Hepatocyte (in vitro differentiated cells): ENCODE measurements around the gene SMIM10L2A. TPM values are rescaled to one million over a fixed set of nuclear protein-coding genes. Genes with fewer than 3 reads are reported as not detected.

Experiments
- DNase-seq: peaks from one replicate; pipeline ENCODE4 v3.0.0-alpha.2; 2016; ENCODE audit warnings: low spot score
- H2AFZ ChIP-seq: fragments of 200-600 bp; sonication (generic); 2 replicates; pipeline ENCODE4 v1.6.0; 2016; ENCODE audit warnings: antibody characterized with exemption, mild to moderate bottlenecking
- H3K27ac ChIP-seq: fragments of 200-600 bp; sonication (generic); 2 replicates; pipeline ENCODE4 v1.5.1; 2016; ENCODE audit warnings: mild to moderate bottlenecking
- H3K27me3 ChIP-seq: fragments of 200-600 bp; sonication (generic); 2 replicates; pipeline ENCODE4 v1.6.1; 2016
- H3K36me3 ChIP-seq: fragments of 200-600 bp; sonication (generic); replicated peaks from 2 replicates; pipeline ENCODE4 v1.5.1; 2016; ENCODE audit warnings: low read depth; ENCODE audit not compliant: insufficient read depth
- H3K4me1 ChIP-seq: fragments of 200-600 bp; sonication (generic); 2 replicates; pipeline ENCODE4 v1.5.1; 2016; ENCODE audit warnings: mild to moderate bottlenecking, moderate library complexity; ENCODE audit not compliant: insufficient read depth
- H3K4me2 ChIP-seq: fragments of 200-600 bp; sonication (generic); 2 replicates; pipeline ENCODE4 v1.6.0; 2016
- H3K4me3 ChIP-seq: fragments of 200-600 bp; sonication (generic); 2 replicates; pipeline ENCODE4 v1.5.1; 2016; ENCODE audit warnings: mild to moderate bottlenecking
- H3K79me2 ChIP-seq: fragments of 200-600 bp; sonication (generic); 2 replicates; pipeline ENCODE4 v1.6.0; 2017; ENCODE audit warnings: mild to moderate bottlenecking
- H3K9me2 ChIP-seq: fragments of 200-600 bp; sonication (generic); replicated peaks from 2 replicates; pipeline ENCODE4 v1.6.0; 2017; ENCODE audit warnings: mild to moderate bottlenecking; ENCODE audit not compliant: insufficient read depth
- H3K9me3 ChIP-seq: fragments of 200-600 bp; sonication (generic); 2 replicates; pipeline ENCODE4 v1.5.1; 2016; ENCODE audit warnings: low read depth, mild to moderate bottlenecking
- H4K20me1 ChIP-seq: fragments of 200-600 bp; sonication (generic); 2 replicates; pipeline ENCODE4 v1.6.0; 2016; ENCODE audit warnings: mild to moderate bottlenecking; ENCODE audit not compliant: insufficient read depth, poor library complexity, severe bottlenecking
- EZH2 ChIP-seq: fragments of 200-600 bp; sonication (generic); IDR thresholded peaks from 2 replicates; pipeline ENCODE4 v1.6.1; 2016; ENCODE audit warnings: antibody characterized with exemption, mild to moderate bottlenecking, borderline replicate concordance
- EZH2phosphoT487 ChIP-seq: fragments of 200-600 bp; sonication (generic); IDR thresholded peaks from one replicate; pipeline ENCODE4 v1.6.1; 2018; ENCODE audit warnings: antibody characterized with exemption, mild to moderate bottlenecking, low read depth, moderate library complexity; ENCODE audit not compliant: unreplicated experiment, severe bottlenecking
- WGBS: methylation state at CpG from one replicate; pipeline ENCODE4 v1.1.6; 2016; ENCODE audit warnings: low lambda C conversion rate; ENCODE audit errors: missing lambda C conversion rate; 5-methylcytosine and 5-hydroxymethylcytosine counted together
- polyA plus RNA-seq: library from polyadenylated mRNA; unstranded; fragments of >200 nt; fragmentation: Nextera tagmentation; extraction: Ambion mirVana; gene quantifications from 2 replicates; pipeline ENCODE4 v1.2.1, GENCODE V29; 2016
- total RNA-seq: library from RNA; depleted of rRNA; stranded (reverse); fragments of >200 nt; gene quantifications from 2 replicates; pipeline ENCODE4 v1.2.3, GENCODE V29; 2014
- TF ChIP-seq, protein P1 (sequence below): fragments of 200-600 bp; sonication (generic); IDR thresholded peaks from 2 replicates; pipeline ENCODE4 v1.5.1; 2016; ENCODE audit warnings: antibody characterized with exemption, mild to moderate bottlenecking; ENCODE audit not compliant: poor library complexity

The SMIM10L2A gene
- total and polyA plus RNA-seq, 2 experiments from 2014 or later, result 5.0 to 7.0 TPM

DNA sequence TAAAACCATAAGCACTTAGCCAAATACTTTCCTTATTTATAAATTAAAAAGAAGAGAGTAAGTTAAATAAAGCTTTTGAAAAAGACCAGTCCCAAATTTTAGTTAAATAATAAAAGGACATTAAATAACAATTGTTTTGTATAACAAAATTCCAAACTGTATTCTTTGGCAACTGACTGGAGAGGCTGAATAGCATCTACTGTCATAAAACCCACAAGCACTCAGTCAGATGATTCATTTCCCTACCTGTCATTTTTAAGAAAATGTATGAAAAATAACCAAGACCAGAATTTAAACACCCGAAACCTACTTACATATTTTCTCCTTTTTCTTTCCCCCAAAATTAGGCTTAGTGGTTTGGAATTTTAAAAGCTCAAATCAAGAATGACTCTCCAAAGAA is 32.5 kb upstream of the SMIM10L2A start:
- H4K20me1 ChIP-seq, result no peaks in the 10 kb centered on the region
- no peak overlapping the region for H2AFZ ChIP-seq
- no peaks in the 10 kb centered on the region for H3K27me3 ChIP-seq
- TF ChIP-seq, protein P1, sequence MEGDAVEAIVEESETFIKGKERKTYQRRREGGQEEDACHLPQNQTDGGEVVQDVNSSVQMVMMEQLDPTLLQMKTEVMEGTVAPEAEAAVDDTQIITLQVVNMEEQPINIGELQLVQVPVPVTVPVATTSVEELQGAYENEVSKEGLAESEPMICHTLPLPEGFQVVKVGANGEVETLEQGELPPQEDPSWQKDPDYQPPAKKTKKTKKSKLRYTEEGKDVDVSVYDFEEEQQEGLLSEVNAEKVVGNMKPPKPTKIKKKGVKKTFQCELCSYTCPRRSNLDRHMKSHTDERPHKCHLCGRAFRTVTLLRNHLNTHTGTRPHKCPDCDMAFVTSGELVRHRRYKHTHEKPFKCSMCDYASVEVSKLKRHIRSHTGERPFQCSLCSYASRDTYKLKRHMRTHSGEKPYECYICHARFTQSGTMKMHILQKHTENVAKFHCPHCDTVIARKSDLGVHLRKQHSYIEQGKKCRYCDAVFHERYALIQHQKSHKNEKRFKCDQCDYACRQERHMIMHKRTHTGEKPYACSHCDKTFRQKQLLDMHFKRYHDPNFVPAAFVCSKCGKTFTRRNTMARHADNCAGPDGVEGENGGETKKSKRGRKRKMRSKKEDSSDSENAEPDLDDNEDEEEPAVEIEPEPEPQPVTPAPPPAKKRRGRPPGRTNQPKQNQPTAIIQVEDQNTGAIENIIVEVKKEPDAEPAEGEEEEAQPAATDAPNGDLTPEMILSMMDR, result no peak
- no peak for TF ChIP-seq EZH2phosphoT487
- WGBS, result 74% methylated on average over 1 of the region's 1 CpG
- H3K27ac ChIP-seq, result peak overlapping the region; percentile 42
- no peak overlapping the region for H3K4me3 ChIP-seq
- H3K79me2 ChIP-seq, result no peaks in the 10 kb centered on the region
- no peak overlapping the region for H3K4me2 ChIP-seq
- no peak for DNase-seq
- no peaks in the 10 kb centered on the region for H3K9me2 ChIP-seq
- no peaks in the 10 kb centered on the region for H3K4me1 ChIP-seq
- H3K9me3 ChIP-seq, result no peaks in the 10 kb centered on the region
- no peaks in the 10 kb centered on the region for H3K36me3 ChIP-seq

DNA sequence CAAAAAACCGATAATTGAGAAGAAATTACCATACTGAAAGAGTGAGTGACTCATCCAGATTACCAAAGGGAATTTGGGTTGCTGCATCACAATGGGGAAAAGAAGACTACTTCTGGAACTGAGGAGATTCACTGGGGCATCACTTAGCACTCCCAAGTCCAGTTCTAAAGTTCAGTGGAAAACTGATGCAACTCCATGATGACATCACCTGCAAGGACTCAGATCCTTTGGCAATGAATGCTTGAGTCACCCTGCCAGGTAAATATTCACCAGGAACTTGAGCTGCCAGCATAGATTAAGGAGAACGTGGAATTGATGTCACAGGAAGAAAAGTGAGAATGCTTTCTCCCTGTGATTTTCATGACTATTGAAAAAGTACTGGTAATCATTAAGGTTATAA is 32.0 kb upstream of the SMIM10L2A start:
- no peaks in the 10 kb centered on the region for H3K36me3 ChIP-seq
- no peaks in the 10 kb centered on the region for H4K20me1 ChIP-seq
- H3K27me3 ChIP-seq, result no peaks in the 10 kb centered on the region
- DNase-seq, result peak; percentile 55
- H3K4me1 ChIP-seq, result no peaks in the 10 kb centered on the region
- 38% methylated on average over 2 of the region's 2 CpGs for WGBS
- H3K9me3 ChIP-seq, result no peaks in the 10 kb centered on the region
- H3K4me2 ChIP-seq, result no peak overlapping the region
- no peaks in the 10 kb centered on the region for H3K79me2 ChIP-seq
- H3K27ac ChIP-seq, result peak overlapping the region; percentile 42
- H3K4me3 ChIP-seq, result no peak overlapping the region
- H2AFZ ChIP-seq, result no peak overlapping the region
- no peaks in the 10 kb centered on the region for H3K9me2 ChIP-seq
- TF ChIP-seq EZH2 (no peak), EZH2phosphoT487 (no peak)
- TF ChIP-seq, protein P1, result no peak

DNA sequence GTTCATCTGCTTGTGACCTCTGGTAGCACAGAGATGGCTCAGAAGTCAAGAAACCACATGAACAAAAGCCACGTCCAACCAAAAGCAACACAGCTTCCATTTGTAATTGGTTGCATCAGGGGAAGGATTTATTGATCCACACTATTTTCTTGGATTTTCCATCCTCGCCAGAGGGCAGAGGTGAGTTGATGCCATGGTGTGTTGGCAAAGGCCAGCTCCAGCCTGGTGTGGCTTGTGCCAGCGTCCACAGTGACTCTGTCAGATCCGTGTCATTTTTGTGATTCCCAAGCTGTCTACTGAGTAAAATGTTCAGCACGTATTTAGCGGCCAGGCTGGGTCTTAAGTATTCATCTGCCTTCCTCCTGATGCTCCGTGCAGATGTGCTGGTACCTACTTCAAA is 30.0 kb upstream of the SMIM10L2A start:
- Histone ChIP-seq H3K4me3 (no peak overlapping the region), H3K9me2 (no peaks in the 10 kb centered on the region), H4K20me1 (no peaks in the 10 kb centered on the region), H3K27ac (no peak overlapping the region), H3K4me1 (no peaks in the 10 kb centered on the region), H3K27me3 (no peaks in the 10 kb centered on the region), H3K4me2 (no peak overlapping the region), H3K79me2 (no peaks in the 10 kb centered on the region), H2AFZ (no peak overlapping the region), H3K9me3 (no peaks in the 10 kb centered on the region), H3K36me3 (no peaks in the 10 kb centered on the region)
- TF ChIP-seq, protein P1, result no peak
- no peak for TF ChIP-seq EZH2phosphoT487
- no peak for TF ChIP-seq EZH2
- 72% methylated on average over 7 of the region's 7 CpGs for WGBS
- no peak for DNase-seq

DNA sequence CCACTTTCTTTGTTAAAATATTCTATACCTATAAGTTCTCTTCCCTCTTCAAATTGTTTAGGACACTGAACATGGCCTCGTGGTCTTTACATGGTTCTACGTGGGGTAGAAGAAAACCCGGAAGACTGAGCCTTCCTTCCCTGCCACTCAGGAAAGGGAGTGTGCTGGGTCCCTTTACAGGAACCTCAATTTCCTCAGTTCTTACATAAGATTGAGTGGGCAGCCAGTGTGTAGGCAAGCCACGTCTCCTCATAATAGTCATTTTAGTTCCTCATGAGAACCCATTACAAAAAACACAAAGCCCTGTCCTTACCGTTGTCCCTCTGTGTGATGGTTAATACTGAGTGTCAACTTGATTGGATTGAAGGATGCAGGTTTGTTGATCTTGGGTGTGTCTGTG is 28.7 kb upstream of the SMIM10L2A start:
- Histone ChIP-seq H3K4me1 (no peaks in the 10 kb centered on the region), H3K9me3 (no peaks in the 10 kb centered on the region), H3K79me2 (no peaks in the 10 kb centered on the region), H4K20me1 (no peaks in the 10 kb centered on the region), H3K27ac (no peak overlapping the region), H3K27me3 (no peaks in the 10 kb centered on the region), H2AFZ (no peak overlapping the region), H3K9me2 (no peaks in the 10 kb centered on the region), H3K4me2 (no peak overlapping the region), H3K4me3 (no peak overlapping the region), H3K36me3 (no peaks in the 10 kb centered on the region)
- WGBS, result 73% methylated on average over 5 of the region's 5 CpGs
- DNase-seq, result no peak
- no peak for TF ChIP-seq EZH2
- no peak for TF ChIP-seq EZH2phosphoT487
- TF ChIP-seq, protein P1, result no peak
